GM12878 (cell line): ENCODE data around the gene ETS1. TPM values are rescaled to one million over a fixed set of nuclear protein-coding genes. Genes with fewer than 3 reads are reported as not detected.
A peak's percentile ranks its signal among the peaks of the same experiment; 100 is the strongest.

ENCODE experiments used
- ATAC-seq: fragments of 200-7000 bp; cut with Tn5 transposase; 3 replicates; pipeline ENCODE4 v1.9.1; 2020; ENCODE audit warnings: mild to moderate bottlenecking, moderate library complexity
- BruUV-seq: library from RNA; stranded (reverse); fragments of 400-500 nt; replicated peaks from 2 replicates; lab custom pipeline; 2021; lab: Mats Ljungman, UMichigan
- CTCF ChIA-PET: fragments of 300-600 bp; sonication (Branson Sonifier 250); formaldehyde crosslinking; extraction: SDS; loops from one replicate; lab custom pipeline; 2021; ENCODE audit warnings: inconsistent platforms; lab: Yijun Ruan, JAX
- POLR2A ChIA-PET: fragments of 350-600 bp; formaldehyde crosslinking; extraction: SDS; loops from one replicate; lab custom pipeline; 2021; ENCODE audit warnings: inconsistent platforms; lab: Charles Lee
- RAD21 ChIA-PET: fragments of 300-600 bp; sonication (Branson Sonifier 250); formaldehyde crosslinking; loops from one replicate; lab custom pipeline; 2023; ENCODE audit warnings: antibody characterized with exemption; ENCODE audit not compliant: unreplicated experiment; lab: Charles Lee
- SMC1A ChIA-PET: fragments of 300-600 bp; sonication (Branson Sonifier 250); formaldehyde crosslinking; loops from one replicate; lab custom pipeline; 2023; ENCODE audit not compliant: unreplicated experiment, uncharacterized antibody; lab: Charles Lee
- DNase-seq: peaks from one replicate; pipeline ENCODE4 v3.0.0-alpha.2; 2011; ENCODE audit warnings: low read depth, low spot score
- FAIRE-seq: peaks from 3 replicates; lab custom pipeline; 2011; peaks lifted over from hg19 to GRCh38; lab: Jason Lieb, UNC
- H2AFZ ChIP-seq: 2 replicates; pipeline ENCODE4 v1.6.0; 2011; ENCODE audit warnings: low read depth, low read length, control low read depth; ENCODE audit not compliant: control insufficient read depth
- H3K27ac ChIP-seq: 2 replicates; pipeline ENCODE4 v1.5.1; 2011; ENCODE audit warnings: control low read depth; ENCODE audit not compliant: control insufficient read depth, insufficient read depth
- H3K27me3 ChIP-seq, 2 experiments: replicated peaks in 1 of 2; 2 replicates each; pipeline versions ENCODE4 v1.6.0 to v1.6.1; 2011; ENCODE audit warnings: low read length in 1 of 2; ENCODE audit not compliant: control insufficient read depth in 2 of 2, insufficient read depth in 2 of 2
- H3K36me3 ChIP-seq, 2 experiments: 2 replicates each; pipeline ENCODE4 v1.5.1; 2011; ENCODE audit warnings: low read length in 1 of 2; ENCODE audit not compliant: control insufficient read depth in 2 of 2, insufficient read depth in 2 of 2
- H3K4me1 ChIP-seq: 2 replicates; pipeline ENCODE4 v1.6.1; 2011; ENCODE audit warnings: mild to moderate bottlenecking, low read length, moderate library complexity, mixed read lengths; ENCODE audit not compliant: control insufficient read depth, insufficient read depth
- H3K4me2 ChIP-seq: 2 replicates; pipeline ENCODE4 v1.6.0; 2011; ENCODE audit warnings: control low read depth; ENCODE audit not compliant: control insufficient read depth, insufficient read depth
- H3K4me3 ChIP-seq: fragments of 200-600 bp; sonication (generic); 2 replicates; pipeline ENCODE4 v1.5.1; 2016
- H3K79me2 ChIP-seq: 2 replicates; pipeline ENCODE4 v1.6.0; 2011; ENCODE audit warnings: low read length; ENCODE audit not compliant: control insufficient read depth, insufficient read depth
- H3K9ac ChIP-seq: 2 replicates; pipeline ENCODE4 v1.8.0; 2011; ENCODE audit warnings: low read length, control low read depth, mixed read lengths; ENCODE audit not compliant: control insufficient read depth, insufficient read depth
- H3K9me3 ChIP-seq: replicated peaks from 3 replicates; pipeline ENCODE4 v1.5.1; 2011; ENCODE audit warnings: mild to moderate bottlenecking, low read length; ENCODE audit not compliant: control insufficient read depth, insufficient read depth
- H4K20me1 ChIP-seq: 2 replicates; pipeline ENCODE4 v1.6.0; 2011; ENCODE audit not compliant: control insufficient read depth, insufficient read depth
- ATF3 ChIP-seq: IDR thresholded peaks from 2 replicates; pipeline ENCODE4 v1.6.1; 2011; ENCODE audit warnings: low read depth, mild to moderate bottlenecking, low read length, moderate library complexity, borderline replicate concordance; ENCODE audit errors: extremely low read depth
- CBX3 ChIP-seq: fragments of 200-600 bp; sonication (generic); IDR thresholded peaks from 2 replicates; pipeline ENCODE4 v1.6.1; 2016; ENCODE audit warnings: low read depth, borderline replicate concordance
- EED ChIP-seq: sonication (generic); IDR thresholded peaks from 2 replicates; pipeline ENCODE4 v1.6.1; 2016; ENCODE audit warnings: antibody characterized with exemption, low read depth
- IKZF1 ChIP-seq: fragments of 450-650 bp; conservative IDR thresholded peaks from 2 replicates; pipeline ENCODE4 v1.6.1; 2017; ENCODE audit warnings: antibody characterized with exemption, mild to moderate bottlenecking
- IKZF2 ChIP-seq, 2 experiments: fragments of 450-650 bp; IDR thresholded peaks; 2 replicates each; pipeline ENCODE4 v1.6.1; 2017; ENCODE audit warnings: mild to moderate bottlenecking in 2 of 2, moderate library complexity in 2 of 2
- KLF5 ChIP-seq: fragments of 450-650 bp; IDR thresholded peaks from 2 replicates; pipeline ENCODE4 v1.6.1; 2014; ENCODE audit warnings: mild to moderate bottlenecking; ENCODE audit not compliant: partially characterized antibody
- RBBP5 ChIP-seq: fragments of 200-600 bp; sonication (generic); conservative IDR thresholded peaks from 2 replicates; pipeline ENCODE4 v1.6.1; 2016
- RUNX3 ChIP-seq: IDR thresholded peaks from 2 replicates; pipeline ENCODE4 v1.6.1; 2012; ENCODE audit warnings: low read length, inconsistent platforms
- WGBS: methylation state at CpG from one replicate; pipeline ENCODE4 v1.1.6; 2016; ENCODE audit warnings: low lambda C conversion rate; ENCODE audit not compliant: insufficient replicate concordance, insufficient coverage; ENCODE audit errors: missing lambda C conversion rate; 5-methylcytosine and 5-hydroxymethylcytosine counted together
- in situ Hi-C: fragments of 300-500 bp; cut with MboI; formaldehyde crosslinking; loops from 9 replicates; pipeline ENCODE4 v1.14.3; 2018; ENCODE audit warnings: mixed read lengths
- intact Hi-C: fragments of 100-400 bp; cut with micrococcal nuclease; formaldehyde crosslinking; loops from one replicate; pipeline ENCODE4 v1.14.2; 2022; ENCODE audit not compliant: unreplicated experiment
- polyA plus RNA-seq, 11 experiments: library from polyadenylated mRNA; depleted of rRNA in 4 of 11; unstranded in 6 of 11; stranded (reverse) in 5 of 11; fragments of >200 nt; fragmentation: Nextera tagmentation in 4 of 11; fragmentation: Illumina TruSeq in 1 of 11; extraction: Ambion mirVana in 4 of 11; extraction: Trizol in 1 of 11; gene quantifications; 1 replicate in 1 of 11; 2 replicates in 10 of 11; pipeline versions ENCODE4 v1.2.1 to v1.2.3, GENCODE V29; 2011 to 2016; ENCODE audit warnings: inconsistent platforms in 2 of 11, missing spikeins in 2 of 11, low read depth in 1 of 11
- total RNA-seq, 4 experiments: library from RNA; depleted of rRNA in 3 of 4; stranded (reverse); fragments of >200 nt in 3 of 4; fragmentation: Illumina TruSeq in 1 of 4; extraction: Trizol in 1 of 4; gene quantifications; 2 replicates each; pipeline versions ENCODE4 v1.2.1 to v1.2.3, GENCODE V29; 2013 to 2021

ETS1 gene
- total and polyA plus RNA-seq, 10 of the 15 experiments (the other 5 are each of a cell fraction or from before 2014, with no cell fraction given) = 12.5 to 112 (median 55.5) TPM

- Histone ChIP-seq H3K4me1 (peaks cover 43% of the 10 kb centered on the region), H3K27me3 (no peaks in the 10 kb centered on the region), H3K36me3 (peaks cover 8 to 9% of the 10 kb centered on the region in 2 experiments), H3K9me3 (no peaks in the 10 kb centered on the region), H3K9ac (no peak overlapping the region), H4K20me1 (no peaks in the 10 kb centered on the region; the same call in 1 of the 2 replicates), H3K4me3 (no peak overlapping the region), H2AFZ (no peak overlapping the region), H3K27ac (no peak overlapping the region), H3K4me2 (peak overlapping the region; percentile 4; the same call in 1 of the 2 replicates), H3K79me2 (peaks cover 98% of the 10 kb centered on the region)
- CTCF ChIA-PET = interaction anchor here (0.6 to 1.2 kb wide), 3 partner anchors 14 to 1156 kb away, joined by 3 read pairs; no protein-coding TSS in a partner anchor
- FAIRE-seq (no peak), DNase-seq (no peak), ATAC-seq (no peak)
- BruUV-seq = no TSS peak
- in situ Hi-C loops = no loop called here
- POLR2A ChIA-PET = interaction anchor here (0.5 to 1.6 kb wide), 3 partner anchors 11 to 23 kb away, joined by 4 to 5 read pairs (median 5); no protein-coding TSS in a partner anchor
- no peak for TF ChIP-seq RBBP5
- intact Hi-C loops = no loop called here
- SMC1A ChIA-PET = interaction anchor here (1.2 to 7.1 kb wide), 7 partner anchors 8 to 122 kb away, joined by 4 to 82 read pairs (median 6); no protein-coding TSS in a partner anchor
- 80% methylated on average over 4 of the region's 4 CpGs for WGBS
- RAD21 ChIA-PET = interaction anchor here (1.5 to 1.6 kb wide), 2 partner anchors 15 to 30 kb away, joined by 5 read pairs; no protein-coding TSS in a partner anchor
These were observed 84.6 kb downstream of the ETS1 start for GRCh38 chr11:128502726-128503125.

- in situ Hi-C loops = no loop called here
- Histone ChIP-seq H3K9me3 (no peaks in the 10 kb centered on the region), H2AFZ (no peak overlapping the region), H4K20me1 (no peaks in the 10 kb centered on the region), H3K27me3 (no peaks in the 10 kb centered on the region), H3K79me2 (peaks cover 98% of the 10 kb centered on the region), H3K4me3 (0 out of 2 replicates have a peak overlapping the region, but pooled peaks have one; percentile 21), H3K9ac (no peak overlapping the region), H3K27ac (no peak overlapping the region), H3K4me1 (peaks cover 44% of the 10 kb centered on the region), H3K4me2 (peak overlapping the region; percentile 15; the same call in 1 of the 2 replicates), H3K36me3 (peaks cover 6 to 8% of the 10 kb centered on the region in 2 experiments)
- no TSS peak for BruUV-seq
- CTCF ChIA-PET = interaction anchor here (0.9 to 1.2 kb wide), 5 partner anchors 10 to 17 kb away, joined by 3 to 5 read pairs (median 3); no protein-coding TSS in a partner anchor
- POLR2A ChIA-PET = interaction anchor here (0.6 to 1.6 kb wide), 8 partner anchors 10 to 123 kb away, joined by 3 to 6 read pairs (median 4); no protein-coding TSS in a partner anchor
- FAIRE-seq = no peak
- 45% methylated on average over 5 of the region's 5 CpGs for WGBS
- ATAC-seq = no peak; the same call in 2 of the 3 replicates
- intact Hi-C loops = no loop called here
- DNase-seq = no peak
- SMC1A ChIA-PET = interaction anchor here (1.1 to 7.1 kb wide), 10 partner anchors 9 to 211 kb away, joined by 3 to 82 read pairs (median 4); no protein-coding TSS in a partner anchor
- no peak for TF ChIP-seq ATF3
- 0 out of 2 replicates have a peak, but pooled peaks have one; percentile 12 for TF ChIP-seq IKZF1
- TF ChIP-seq RUNX3 = 0 out of 2 replicates have a peak, but pooled peaks have one; percentile 11
- TF ChIP-seq CBX3 = no peak
- TF ChIP-seq IKZF2 (IDR thresholded peaks at IDR 0.05) = peak in 1 of 2 experiments; percentile 40; a peak in 2 of 4 replicates
- peak; percentile 68 for TF ChIP-seq EED
- TF ChIP-seq KLF5 = no peak
- TF ChIP-seq, all 136 proteins: peak for 4
- RAD21 ChIA-PET = interaction anchor here (1.0 to 1.6 kb wide), 3 partner anchors 16 to 130 kb away, joined by 3 to 5 read pairs (median 5); no protein-coding TSS in a partner anchor
These were observed 85.5 kb downstream of the ETS1 start for GRCh38 chr11:128501632-128502549.
